ENCODE data around the gene DLX4.

DLX4 gene

GRCh38 chr17:49967621-49968404 is 1.2 kb upstream of the DLX4 start:
- in situ Hi-C loops (cut with HindIII; ENCODE audit: low sequenced_read_pairs) = no loop called here

- in situ Hi-C loops (cut with HindIII; ENCODE audit: low sequenced_read_pairs) = no loop called here
These were observed 421 bp upstream of the DLX4 start for GRCh38 chr17:49968405-49969133.

GRCh38 chr17:49969795-49970389 is 902 bp downstream of the DLX4 start:
- in situ Hi-C loops (cut with HindIII; ENCODE audit: low sequenced_read_pairs) = no loop called here

- in situ Hi-C loops (cut with HindIII; ENCODE audit: low sequenced_read_pairs) = no loop called here
These were observed 1.5 kb downstream of the DLX4 start for GRCh38 chr17:49970498-49970897.

- in situ Hi-C loops (cut with HindIII; ENCODE audit: low sequenced_read_pairs) = no loop called here
These were observed 2.3 kb downstream of the DLX4 start for GRCh38 chr17:49971199-49971847.

- in situ Hi-C loops (cut with HindIII; ENCODE audit: low sequenced_read_pairs) = no loop called here
These were observed 3.0 kb downstream of the DLX4 start for GRCh38 chr17:49971848-49972485.

- in situ Hi-C loops (cut with HindIII; ENCODE audit: low sequenced_read_pairs) = no loop called here
These were observed 3.7 kb downstream of the DLX4 start for GRCh38 chr17:49972486-49973270.

- in situ Hi-C loops (cut with HindIII; ENCODE audit: low sequenced_read_pairs) = no loop called here
These were observed 4.3 kb downstream of the DLX4 start for GRCh38 chr17:49973271-49973615.

- in situ Hi-C loops (cut with HindIII; ENCODE audit: low sequenced_read_pairs) = no loop called here
These were observed 6.5 kb downstream of the DLX4 start for GRCh38 chr17:49975531-49975930.

- in situ Hi-C loops (cut with HindIII; ENCODE audit: low sequenced_read_pairs) = no loop called here
These were observed 7.3 kb downstream of the DLX4 start for GRCh38 chr17:49976163-49976827.

GRCh38 chr17:49976828-49977202 is 7.8 kb downstream of the DLX4 start:
- in situ Hi-C loops (cut with HindIII; ENCODE audit: low sequenced_read_pairs) = no loop called here

- in situ Hi-C loops (cut with HindIII; ENCODE audit: low sequenced_read_pairs) = no loop called here
These were observed 8.7 kb downstream of the DLX4 start for GRCh38 chr17:49977463-49978389.

GRCh38 chr17:49978501-49978900 is 9.5 kb downstream of the DLX4 start:
- in situ Hi-C loops (cut with HindIII; ENCODE audit: low sequenced_read_pairs) = no loop called here

- in situ Hi-C loops (cut with HindIII; ENCODE audit: low sequenced_read_pairs) = no loop called here
These were observed 10.9 kb downstream of the DLX4 start for GRCh38 chr17:49979748-49980479.

- in situ Hi-C loops (cut with HindIII; ENCODE audit: low sequenced_read_pairs) = no loop called here
These were observed 11.8 kb downstream of the DLX4 start for GRCh38 chr17:49980703-49981197.

- in situ Hi-C loops (cut with HindIII; ENCODE audit: low sequenced_read_pairs) = no loop called here
These were observed 15.3 kb downstream of the DLX4 start for GRCh38 chr17:49984283-49984682.

GRCh38 chr17:49984776-49985175 is 15.8 kb downstream of the DLX4 start:
- in situ Hi-C loops (cut with HindIII; ENCODE audit: low sequenced_read_pairs) = no loop called here
